ENCODE results near the gene MLPH. TPM values are rescaled to one million over a fixed set of nuclear protein-coding genes. Genes with fewer than 3 reads are reported as not detected.

MLPH gene
- total RNA-seq, 2 donors from 2014 or later = 0.75 to 1.0 TPM

GRCh38 chr2:237540823-237541222 is 53.8 kb downstream of the MLPH start:
- H3K9ac ChIP-seq (ENCODE audit: extremely low read depth, low read length, poor library complexity, severe bottlenecking) = no peak overlapping the region
- no peak overlapping the region for H3K27ac ChIP-seq (ENCODE audit: low read depth, low read length)
- no peaks in the 10 kb centered on the region for H3K27me3 ChIP-seq (ENCODE audit: control insufficient read depth, insufficient read depth, low read length, poor library complexity, severe bottlenecking)
- H3K36me3 ChIP-seq (ENCODE audit: control insufficient read depth, insufficient read depth, low read length) = no peaks in the 10 kb centered on the region
- H3K27ac Mint-ChIP-seq = no peak overlapping the region
- no peak overlapping the region for H3K4me3 ChIP-seq (ENCODE audit: low read length)
- no peak for DNase-seq
- 85 to 87% methylated on average over 2 to 6 of the region's 6 CpGs for WGBS, 2 experiments (ENCODE audit: insufficient coverage in 1 of 2, insufficient read length in 1 of 2)
- H3K27me3 Mint-ChIP-seq (ENCODE audit: insufficient read depth) = peaks cover 2% of the 10 kb centered on the region
- no peaks in the 10 kb centered on the region for H3K9me3 ChIP-seq (ENCODE audit: control insufficient read depth, low read length)
- TF ChIP-seq CTCF (conservative IDR thresholded peaks at IDR 0.05) = no peak
- H3K4me1 Mint-ChIP-seq = peaks cover 14% of the 10 kb centered on the region
- H3K4me1 ChIP-seq (ENCODE audit: control insufficient read depth, insufficient read depth, low read length) = peaks cover 9% of the 10 kb centered on the region
- no peaks in the 10 kb centered on the region for H3K36me3 Mint-ChIP-seq (ENCODE audit: low read depth)
- no peak overlapping the region for H3K4me3 Mint-ChIP-seq
- H3K9me3 Mint-ChIP-seq = peaks cover 10% of the 10 kb centered on the region

- Mint-ChIP-seq H3K36me3 (ENCODE audit: low read depth) (no peaks in the 10 kb centered on the region), H3K27ac (peak overlapping the region; percentile 33), H3K4me1 (peaks cover 18% of the 10 kb centered on the region), H3K27me3 (ENCODE audit: insufficient read depth) (peaks cover 2% of the 10 kb centered on the region), H3K9me3 (peaks cover 10% of the 10 kb centered on the region), H3K4me3 (no peak overlapping the region)
- Histone ChIP-seq H3K9me3 (ENCODE audit: control insufficient read depth, low read length) (no peaks in the 10 kb centered on the region), H3K27me3 (ENCODE audit: control insufficient read depth, insufficient read depth, low read length, poor library complexity, severe bottlenecking) (no peaks in the 10 kb centered on the region), H3K4me3 (ENCODE audit: low read length) (no peak overlapping the region), H3K27ac (ENCODE audit: low read depth, low read length) (no peak overlapping the region), H3K36me3 (ENCODE audit: control insufficient read depth, insufficient read depth, low read length) (no peaks in the 10 kb centered on the region), H3K4me1 (ENCODE audit: control insufficient read depth, insufficient read depth, low read length) (peaks cover 12% of the 10 kb centered on the region), H3K9ac (ENCODE audit: extremely low read depth, low read length, poor library complexity, severe bottlenecking) (no peak overlapping the region)
- no peak for TF ChIP-seq CTCF (conservative IDR thresholded peaks at IDR 0.05)
- 66 to 79% methylated on average over 4 to 5 of the region's 5 CpGs for WGBS, 2 experiments (ENCODE audit: insufficient coverage in 1 of 2, insufficient read length in 1 of 2)
- no peak for DNase-seq
Measured at GRCh38 chr2:237541243-237541642, 54.2 kb downstream of the MLPH start.

GRCh38 chr2:237542001-237542704 is 55.1 kb downstream of the MLPH start:
- Histone ChIP-seq H3K27me3 (ENCODE audit: control insufficient read depth, insufficient read depth, low read length, poor library complexity, severe bottlenecking) (no peaks in the 10 kb centered on the region), H3K36me3 (ENCODE audit: control insufficient read depth, insufficient read depth, low read length) (no peaks in the 10 kb centered on the region), H3K27ac (ENCODE audit: low read depth, low read length) (no peak overlapping the region), H3K9me3 (ENCODE audit: control insufficient read depth, low read length) (no peaks in the 10 kb centered on the region), H3K9ac (ENCODE audit: extremely low read depth, low read length, poor library complexity, severe bottlenecking) (no peak overlapping the region), H3K4me3 (ENCODE audit: low read length) (no peak overlapping the region), H3K4me1 (ENCODE audit: control insufficient read depth, insufficient read depth, low read length) (peaks cover 12% of the 10 kb centered on the region)
- peaks cover 2% of the 10 kb centered on the region for H3K27me3 Mint-ChIP-seq (ENCODE audit: insufficient read depth)
- no peak for DNase-seq
- 88 to 90% methylated on average over 10 to 18 of the region's 18 CpGs for WGBS, 2 experiments (ENCODE audit: insufficient coverage in 1 of 2, insufficient read length in 1 of 2)
- H3K9me3 Mint-ChIP-seq = peaks cover 10% of the 10 kb centered on the region
- H3K36me3 Mint-ChIP-seq (ENCODE audit: low read depth) = no peaks in the 10 kb centered on the region
- H3K27ac Mint-ChIP-seq = no peak overlapping the region
- H3K4me3 Mint-ChIP-seq = no peak overlapping the region
- TF ChIP-seq CTCF (conservative IDR thresholded peaks at IDR 0.05) = no peak
- peaks cover 26% of the 10 kb centered on the region for H3K4me1 Mint-ChIP-seq

Measured in endodermal cell (in vitro differentiated cells).